Measurements from ENCODE around the gene ACHE. TPM values are rescaled to one million over a fixed set of nuclear protein-coding genes. Genes with fewer than 3 reads are reported as not detected.
"Not testable (repeated sequence)": the region's sequence is repeated elsewhere in the genome, so short reads cannot be mapped to it uniquely, and the experiment has no call there.

Gene ACHE
- total and polyA plus RNA-seq, 8 donors: 0.25 to 2.4 (median 0.43) TPM; not detected in 3

DNA sequence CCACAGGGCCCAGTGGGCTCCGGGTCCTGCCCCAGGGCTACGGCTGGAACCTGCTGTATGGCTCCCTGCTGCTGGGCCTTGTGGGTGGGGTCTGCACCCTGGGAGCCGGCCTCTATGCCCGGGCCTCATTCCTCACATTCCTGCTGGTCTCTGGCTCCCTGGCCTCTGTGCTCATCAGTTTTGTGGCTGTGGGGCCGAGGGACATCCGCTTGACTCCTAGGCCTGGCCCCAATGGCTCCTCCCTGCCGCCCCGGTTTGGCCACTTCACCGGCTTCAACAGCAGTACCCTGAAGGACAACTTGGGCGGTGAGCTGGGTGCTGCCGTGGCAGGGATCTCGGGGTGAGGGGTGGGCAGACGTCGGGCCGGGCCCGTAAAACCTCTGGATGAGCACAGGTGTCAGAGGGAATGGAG lies 38.8 kb downstream of the ACHE start:
- no peaks in the 10 kb centered on the region for H3K9me3 ChIP-seq
- peaks cover 17 to 59% (median 53%) of the 10 kb centered on the region in 4 donors for H3K36me3 ChIP-seq
- H3K27ac ChIP-seq: no peak overlapping the region
- TF ChIP-seq EP300 (IDR thresholded peaks at IDR 0.05) (no peak), CTCF (IDR thresholded peaks at IDR 0.05) (no peak), POLR2A (IDR thresholded peaks at IDR 0.05) (no peak)
- no peak overlapping the region for H3K4me3 ChIP-seq
- no peak for DNase-seq
- intact Hi-C loops (cut with DNase I; ENCODE audit: low total_unique reads): loop anchor here (10.0 kb wide), 1 partner anchor 152 kb away; the partner anchor contains the start of gene POP7
- 96% methylated on average over 16 of the region's 16 CpGs; no CpG with 5 or more reads in 1 of the 5 donors for WGBS, 5 donors
- peaks cover 14 to 26% (median 21%) of the 10 kb centered on the region in 4 donors for H3K4me1 ChIP-seq
- H3K27me3 ChIP-seq: no peaks in the 10 kb centered on the region

- no peaks in the 10 kb centered on the region for H3K9me3 ChIP-seq
- no peak overlapping the region for H3K4me3 ChIP-seq
- intact Hi-C loops (cut with DNase I; ENCODE audit: low total_unique reads): loop anchor here (10.0 kb wide), 1 partner anchor 151 kb away; the partner anchor contains the start of gene POP7
- H3K27me3 ChIP-seq: no peaks in the 10 kb centered on the region
- TF ChIP-seq CTCF (IDR thresholded peaks at IDR 0.05) (no peak), EP300 (IDR thresholded peaks at IDR 0.05) (no peak), POLR2AphosphoS5 (IDR thresholded peaks at IDR 0.05) (no peak), POLR2A (IDR thresholded peaks at IDR 0.05) (no peak)
- H3K36me3 ChIP-seq: peaks cover 7 to 45% (median 40%) of the 10 kb centered on the region in 4 donors
- DNase-seq: no peak
- 84 to 95% (median 92%) methylated on average over 9 to 10 of the region's 10 CpGs for WGBS, 5 donors
- peaks cover 17 to 30% (median 24%) of the 10 kb centered on the region in 4 donors for H3K4me1 ChIP-seq
- no peak overlapping the region for H3K27ac ChIP-seq
Observed at GRCh38 chr7:100855515-100855914, 40.2 kb downstream of the ACHE start.

- H3K4me3 ChIP-seq, H3K27ac ChIP-seq, H3K9me3 ChIP-seq, DNase-seq, H3K27me3 ChIP-seq: not testable (repeated sequence)
- intact Hi-C loops (cut with DNase I; ENCODE audit: low total_unique reads): loop anchor here (5.0 to 10.0 kb wide), 2 partner anchors 53 to 150 kb away; partner anchors contain the start of gene POP7
- peaks cover 17 to 30% (median 24%) of the 10 kb centered on the region in 4 donors for H3K4me1 ChIP-seq
- 91 to 98% (median 98%) methylated on average over 9 of the region's 9 CpGs for WGBS, 5 donors
- peaks cover under 1 to 39% (median 34%) of the 10 kb centered on the region in 4 donors for H3K36me3 ChIP-seq
Observed at GRCh38 chr7:100854899-100855298, 40.8 kb downstream of the ACHE start.

- no peak for DNase-seq
- intact Hi-C loops (cut with DNase I; ENCODE audit: low total_unique reads): loop anchor here (5.0 to 10.0 kb wide), 2 partner anchors 52 to 150 kb away; partner anchors contain the start of gene POP7
- Histone ChIP-seq H3K4me3 (no peak overlapping the region), H3K27me3 (no peaks in the 10 kb centered on the region), H3K36me3 (peaks cover 0 to 33% (median 28%) of the 10 kb centered on the region in 4 donors), H3K27ac (no peak overlapping the region), H3K4me1 (peaks cover 17 to 30% (median 24%) of the 10 kb centered on the region in 4 donors), H3K9me3 (no peaks in the 10 kb centered on the region)
- 85 to 94% (median 87%) methylated on average over 12 to 14 of the region's 14 CpGs for WGBS, 5 donors
- TF ChIP-seq POLR2AphosphoS5 (IDR thresholded peaks at IDR 0.05) (no peak), CTCF (IDR thresholded peaks at IDR 0.05) (no peak), EP300 (IDR thresholded peaks at IDR 0.05) (no peak), POLR2A (IDR thresholded peaks at IDR 0.05) (no peak)
Observed at GRCh38 chr7:100854146-100854895, 41.4 kb downstream of the ACHE start.
